Right cardiac atrium (tissue), 5 donors: ENCODE results near the gene THRSP. TPM values are rescaled to one million over a fixed set of nuclear protein-coding genes. Genes with fewer than 3 reads are reported as not detected.
A peak's percentile ranks its signal among the peaks of the same experiment; 100 is the strongest.
"Not testable (repeated sequence)": the region's sequence is repeated elsewhere in the genome, so short reads cannot be mapped to it uniquely, and the experiment has no call there.

Experiments used
- ATAC-seq, 2 donors: fragments of 200-7000 bp; cut with Tn5 transposase; one replicate each; pipeline versions ENCODE4 v1.8.0 to v1.9.1; 2020; ENCODE audit warnings: moderate library complexity in 2 of 2, mild to moderate bottlenecking in 1 of 2
- DNase-seq, 3 donors: peaks; one replicate each; pipeline ENCODE4 v3.0.0-alpha.2; 2020
- H3K27ac ChIP-seq: one replicate; pipeline ENCODE4 v1.5.1; 2013; ENCODE audit warnings: mild to moderate bottlenecking, low read length, control low read depth, moderate library complexity
- H3K27me3 ChIP-seq: one replicate; pipeline ENCODE4 v1.6.1; 2013; ENCODE audit not compliant: control insufficient read depth, insufficient read depth
- H3K4me1 ChIP-seq: one replicate; pipeline ENCODE4 v1.6.1; 2013; ENCODE audit warnings: low read length; ENCODE audit not compliant: control insufficient read depth, insufficient read depth
- H3K4me3 ChIP-seq: one replicate; pipeline ENCODE4 v1.5.1; 2013; ENCODE audit warnings: low read length, control low read depth
- H3K9me3 ChIP-seq: one replicate; pipeline ENCODE4 v1.6.1; 2013; ENCODE audit warnings: low read length; ENCODE audit not compliant: control insufficient read depth
- WGBS: extraction: QIAGEN DNeasy Blood & Tissue Kit; methylation state at CpG from one replicate; pipeline ENCODE4 v1.1.7; 2013; 5-methylcytosine and 5-hydroxymethylcytosine counted together
- intact Hi-C, 4 donors: fragments of 100-400 bp; cut with DNase I; formaldehyde crosslinking; loops; one replicate each; pipeline versions ENCODE4 v1.11.0 to v1.14.0; 2022 to 2023
- polyA plus RNA-seq: library from polyadenylated mRNA; stranded (reverse); fragments of 200-250 nt; gene quantifications from one replicate; pipeline ENCODE4 v1.2.3, GENCODE V29; 2013
- total RNA-seq, 4 donors: library from RNA; stranded (reverse); fragmentation: NEBNext Ultra II Directional; extraction: Animal tissue kit (Norgen Biotek cat#: 25700); gene quantifications; one replicate each; pipeline ENCODE4 v1.2.1, GENCODE V29; 2021
- donor health status: healthy with polysubstance abuse.
- donor health status: DM: no; HTN: yes; CAD: no.
- donor health status: DM: no; HTN: no; CAD: no.
- donor health status: DM: no; HTN: yes; CAD: no; lungs with severe emphysema.
- donor health status: DM: yes; HTN: yes; CAD: no.

Gene THRSP
- total and polyA plus RNA-seq, 5 donors, result 0.66 to 80.3 (median 4.3) TPM; not detected in 1

DNA sequence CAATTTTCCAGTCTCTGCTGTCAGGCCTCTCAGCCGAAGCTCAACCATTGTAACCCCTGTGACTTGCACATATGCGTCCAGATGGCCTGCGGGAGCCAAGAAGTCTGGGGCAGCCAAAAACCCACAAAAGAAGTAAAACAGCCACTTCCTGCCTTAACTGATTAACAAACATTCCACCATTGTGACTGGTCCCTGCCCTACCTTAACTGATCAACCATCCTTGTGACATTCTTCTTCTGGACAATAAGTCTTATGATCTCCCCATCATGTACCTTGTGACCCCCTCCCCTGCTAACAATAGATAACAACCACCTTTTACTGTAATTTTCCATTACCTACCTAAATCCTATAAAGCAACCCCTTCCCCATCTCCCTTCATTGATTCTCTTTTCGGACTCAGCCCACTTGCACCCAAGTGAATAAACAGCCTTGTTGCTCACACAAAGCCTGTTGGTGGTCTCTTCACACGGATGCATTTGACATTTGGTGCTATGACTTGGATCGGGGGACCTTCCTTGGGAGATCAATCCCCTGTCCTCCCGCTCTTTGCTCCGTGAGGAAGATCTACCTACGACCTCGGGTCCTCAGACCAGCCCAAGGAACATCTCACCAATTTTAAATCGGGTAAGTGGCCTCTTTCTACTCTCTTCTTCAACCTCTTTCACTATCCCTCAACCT is 17.3 kb downstream of the THRSP start:
- intact Hi-C loops, result no loop called here
- Histone ChIP-seq H3K4me3 (no peak overlapping the region), H3K9me3 (no peaks in the 10 kb centered on the region), H3K4me1 (peaks cover 13% of the 10 kb centered on the region), H3K27ac (no peak overlapping the region), H3K27me3 (no peaks in the 10 kb centered on the region)
- 81% methylated on average over 11 of the region's 11 CpGs for WGBS
- peak in 1 of 2 donors; percentile 72 for ATAC-seq
- DNase-seq, result peak in 1 of 3 donors; percentile 41

- intact Hi-C loops, result no loop called here
- Histone ChIP-seq H3K27ac (no peak overlapping the region), H3K4me1 (peaks cover 12% of the 10 kb centered on the region), H3K4me3 (no peak overlapping the region), H3K9me3 (no peaks in the 10 kb centered on the region), H3K27me3 (no peaks in the 10 kb centered on the region)
- ATAC-seq (no peak), DNase-seq (no peak)
- 86% methylated on average over 6 of the region's 6 CpGs for WGBS
These were observed 17.9 kb downstream of the THRSP start for GRCh38 chr11:78081583-78081982.

- Histone ChIP-seq H3K27ac (no peak overlapping the region), H3K4me3 (no peak overlapping the region), H3K27me3 (no peaks in the 10 kb centered on the region), H3K9me3 (no peaks in the 10 kb centered on the region), H3K4me1 (peaks cover 7% of the 10 kb centered on the region)
- WGBS, result 86% methylated on average over 8 of the region's 8 CpGs
- intact Hi-C loops, result no loop called here
- ATAC-seq (no peak), DNase-seq (no peak)
These were observed 18.5 kb downstream of the THRSP start for GRCh38 chr11:78082146-78082545.

GRCh38 chr11:78083021-78083420 is 19.4 kb downstream of the THRSP start:
- Histone ChIP-seq H3K9me3 (no peaks in the 10 kb centered on the region), H3K4me3 (no peak overlapping the region), H3K27me3 (no peaks in the 10 kb centered on the region), H3K4me1 (peaks cover 5% of the 10 kb centered on the region), H3K27ac (no peak overlapping the region)
- DNase-seq (no peak), ATAC-seq (no peak)
- WGBS, result 70% methylated on average over 4 of the region's 4 CpGs
- intact Hi-C loops, result no loop called here

DNA sequence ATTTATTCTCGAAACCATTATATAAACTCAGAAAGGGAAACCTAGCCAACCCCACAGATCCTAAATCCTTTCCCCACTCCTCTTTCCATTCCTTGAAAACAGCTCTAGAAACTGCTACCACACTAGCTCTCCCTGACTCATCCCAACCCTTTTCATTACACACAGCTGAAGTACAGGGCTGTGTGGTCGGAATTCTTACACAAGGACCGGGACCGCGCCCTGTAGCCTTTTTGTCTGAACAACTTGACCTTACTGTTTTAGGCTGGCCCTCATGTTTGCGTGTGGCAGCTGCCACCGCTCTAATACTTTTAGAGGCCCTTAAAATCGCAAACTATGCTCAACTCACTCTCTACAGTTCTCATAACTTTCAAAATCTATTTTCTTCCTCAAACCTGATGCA is 20.8 kb downstream of the THRSP start:
- WGBS, result 92% methylated on average over 8 of the region's 8 CpGs
- H3K4me3 ChIP-seq, H3K27ac ChIP-seq, intact Hi-C loops, H3K4me1 ChIP-seq, H3K27me3 ChIP-seq, DNase-seq, H3K9me3 ChIP-seq, ATAC-seq: not testable (repeated sequence)

- 66% methylated on average over 3 of the region's 3 CpGs for WGBS
- H3K9me3 ChIP-seq, result no peaks in the 10 kb centered on the region
- intact Hi-C loops, result no loop called here
- no peaks in the 10 kb centered on the region for H3K27me3 ChIP-seq
- no peak overlapping the region for H3K4me3 ChIP-seq
- H3K27ac ChIP-seq, result no peak overlapping the region
- DNase-seq (no peak), ATAC-seq (no peak)
- H3K4me1 ChIP-seq, result no peaks in the 10 kb centered on the region
These were observed 22.3 kb downstream of the THRSP start for GRCh38 chr11:78085972-78086371.

GRCh38 chr11:78086521-78087074 is 22.9 kb downstream of the THRSP start:
- WGBS, result 85% methylated on average over 6 of the region's 6 CpGs
- intact Hi-C loops, H3K9me3 ChIP-seq, H3K27ac ChIP-seq, H3K4me1 ChIP-seq, DNase-seq, H3K4me3 ChIP-seq, H3K27me3 ChIP-seq, ATAC-seq: not testable (repeated sequence)

DNA sequence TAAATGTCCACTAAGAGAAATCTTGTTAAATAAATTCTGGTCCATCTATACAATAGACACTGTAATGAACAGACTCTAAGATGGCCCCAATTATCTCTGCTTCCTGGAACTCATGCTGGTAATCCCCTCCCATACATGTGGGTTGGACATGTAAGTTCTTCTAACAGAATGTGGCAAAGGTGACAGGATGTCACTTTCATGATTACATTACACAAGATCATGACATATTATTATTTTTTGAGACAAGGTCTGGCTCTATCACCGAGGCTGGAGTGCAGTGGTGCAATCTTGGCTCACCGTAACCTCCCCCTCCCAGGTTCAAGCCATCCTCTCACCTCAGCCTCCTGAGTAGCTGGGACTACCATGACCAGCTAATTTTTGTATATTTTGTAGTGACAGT is 30.6 kb downstream of the THRSP start:
- Histone ChIP-seq H3K4me3 (no peak overlapping the region), H3K4me1 (no peaks in the 10 kb centered on the region), H3K9me3 (no peaks in the 10 kb centered on the region), H3K27me3 (no peaks in the 10 kb centered on the region), H3K27ac (no peak overlapping the region)
- WGBS, result 86% methylated on average over 2 of the region's 2 CpGs
- ATAC-seq (no peak), DNase-seq (no peak)
- intact Hi-C loops, result no loop called here

GRCh38 chr11:78097666-78098385 is 34.2 kb downstream of the THRSP start:
- intact Hi-C loops, result no loop called here
- Histone ChIP-seq H3K27ac (no peak overlapping the region), H3K4me3 (no peak overlapping the region), H3K4me1 (no peaks in the 10 kb centered on the region), H3K27me3 (no peaks in the 10 kb centered on the region), H3K9me3 (no peaks in the 10 kb centered on the region)
- no peak for DNase-seq
- no peak for ATAC-seq
- 83% methylated on average over 7 of the region's 7 CpGs for WGBS

DNA sequence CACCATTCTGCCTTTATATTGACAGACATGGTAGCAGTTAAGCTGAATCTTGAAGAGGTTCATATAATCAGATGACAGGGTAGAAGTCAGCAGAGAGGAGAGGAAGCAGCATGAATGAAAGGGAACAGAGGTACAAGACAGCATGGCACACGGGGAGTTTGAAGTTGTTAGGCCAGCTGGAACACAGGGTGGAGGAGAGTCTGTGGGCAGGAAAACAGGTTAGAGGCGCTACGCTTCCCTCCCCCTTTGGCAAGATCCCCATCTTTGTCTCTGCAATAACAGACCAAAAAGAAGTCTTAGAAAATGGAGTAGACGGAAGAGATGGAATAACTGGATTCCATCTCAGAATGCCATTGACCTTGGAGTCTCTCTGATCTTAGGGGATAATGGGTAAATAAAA is 36.0 kb downstream of the THRSP start:
- ATAC-seq (no peak), DNase-seq (no peak)
- no peaks in the 10 kb centered on the region for H3K27me3 ChIP-seq
- H3K9me3 ChIP-seq, result no peaks in the 10 kb centered on the region
- no peak overlapping the region for H3K4me3 ChIP-seq
- intact Hi-C loops, result no loop called here
- no peak overlapping the region for H3K27ac ChIP-seq
- 84% methylated on average over 4 of the region's 4 CpGs for WGBS
- no peaks in the 10 kb centered on the region for H3K4me1 ChIP-seq

GRCh38 chr11:78100261-78100660 is 36.6 kb downstream of the THRSP start:
- no peak overlapping the region for H3K27ac ChIP-seq
- WGBS, result 60% methylated on average over 5 of the region's 5 CpGs
- ATAC-seq (no peak), DNase-seq (no peak)
- no peak overlapping the region for H3K4me3 ChIP-seq
- H3K27me3 ChIP-seq, result no peaks in the 10 kb centered on the region
- no peaks in the 10 kb centered on the region for H3K9me3 ChIP-seq
- intact Hi-C loops, result no loop called here
- no peaks in the 10 kb centered on the region for H3K4me1 ChIP-seq
